Measurements from ENCODE around the gene ZNF487.
"Not testable (repeated sequence)": the region's sequence is repeated elsewhere in the genome, so short reads cannot be mapped to it uniquely, and the experiment has no call there.

ZNF487 gene

DNA sequence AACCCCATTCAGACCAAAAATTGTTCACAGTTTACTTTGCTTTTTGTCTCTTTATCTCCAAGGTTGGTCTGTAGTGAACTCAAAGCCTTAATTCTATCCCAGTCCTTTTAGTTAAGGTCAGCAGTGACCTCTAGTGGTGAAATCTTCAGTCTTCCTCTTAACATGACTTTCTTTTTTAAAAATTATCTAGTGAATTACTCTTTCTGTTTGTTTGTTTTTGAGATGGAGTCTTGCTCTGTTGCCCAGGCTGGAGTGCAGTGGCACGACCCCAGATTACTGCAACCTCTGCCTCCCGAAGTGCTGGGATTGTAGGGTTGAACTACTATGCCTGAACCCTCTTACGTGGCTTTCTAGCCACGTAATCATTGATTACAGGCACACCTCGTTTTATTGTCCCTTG lies 25.0 kb downstream of the ZNF487 start:
- Histone ChIP-seq H3K36me3 (ENCODE audit: control insufficient read depth in 2 of 2, insufficient read depth in 1 of 2, low read length in 2 of 2) (no peaks in the 10 kb centered on the region), H3K27ac (ENCODE audit: extremely low read depth, low read depth, low read length) (no peak overlapping the region), H3K4me3 (ENCODE audit: low read depth, low read length) (no peak overlapping the region), H3K4me1 (ENCODE audit: control insufficient read depth, insufficient read depth, low read length) (no peaks in the 10 kb centered on the region), H3K9me3 (ENCODE audit: control insufficient read depth, insufficient read depth, low read depth, low read length) (no peaks in the 10 kb centered on the region)
- CTCF ChIA-PET, result interaction anchor here (0.5 to 2.3 kb wide), 7 partner anchors 25 to 271 kb away, joined by 3 to 17 read pairs (median 5); partner anchors contain the start of gene ZNF487
- POLR2A ChIA-PET, result no interaction called here
- TF ChIP-seq, protein P1, sequence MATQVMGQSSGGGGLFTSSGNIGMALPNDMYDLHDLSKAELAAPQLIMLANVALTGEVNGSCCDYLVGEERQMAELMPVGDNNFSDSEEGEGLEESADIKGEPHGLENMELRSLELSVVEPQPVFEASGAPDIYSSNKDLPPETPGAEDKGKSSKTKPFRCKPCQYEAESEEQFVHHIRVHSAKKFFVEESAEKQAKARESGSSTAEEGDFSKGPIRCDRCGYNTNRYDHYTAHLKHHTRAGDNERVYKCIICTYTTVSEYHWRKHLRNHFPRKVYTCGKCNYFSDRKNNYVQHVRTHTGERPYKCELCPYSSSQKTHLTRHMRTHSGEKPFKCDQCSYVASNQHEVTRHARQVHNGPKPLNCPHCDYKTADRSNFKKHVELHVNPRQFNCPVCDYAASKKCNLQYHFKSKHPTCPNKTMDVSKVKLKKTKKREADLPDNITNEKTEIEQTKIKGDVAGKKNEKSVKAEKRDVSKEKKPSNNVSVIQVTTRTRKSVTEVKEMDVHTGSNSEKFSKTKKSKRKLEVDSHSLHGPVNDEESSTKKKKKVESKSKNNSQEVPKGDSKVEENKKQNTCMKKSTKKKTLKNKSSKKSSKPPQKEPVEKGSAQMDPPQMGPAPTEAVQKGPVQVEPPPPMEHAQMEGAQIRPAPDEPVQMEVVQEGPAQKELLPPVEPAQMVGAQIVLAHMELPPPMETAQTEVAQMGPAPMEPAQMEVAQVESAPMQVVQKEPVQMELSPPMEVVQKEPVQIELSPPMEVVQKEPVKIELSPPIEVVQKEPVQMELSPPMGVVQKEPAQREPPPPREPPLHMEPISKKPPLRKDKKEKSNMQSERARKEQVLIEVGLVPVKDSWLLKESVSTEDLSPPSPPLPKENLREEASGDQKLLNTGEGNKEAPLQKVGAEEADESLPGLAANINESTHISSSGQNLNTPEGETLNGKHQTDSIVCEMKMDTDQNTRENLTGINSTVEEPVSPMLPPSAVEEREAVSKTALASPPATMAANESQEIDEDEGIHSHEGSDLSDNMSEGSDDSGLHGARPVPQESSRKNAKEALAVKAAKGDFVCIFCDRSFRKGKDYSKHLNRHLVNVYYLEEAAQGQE (tag by site-specific recombination; IDR thresholded peaks at IDR 0.05), result no peak
- TF ChIP-seq ZNF121 (tag by site-specific recombination; IDR thresholded peaks at IDR 0.05) (peak; percentile 91), ZNF140 (tag by site-specific recombination; IDR thresholded peaks at IDR 0.05) (no peak), ZNF404 (tag by site-specific recombination; IDR thresholded peaks at IDR 0.05) (no peak), ZNF133 (tag by site-specific recombination; IDR thresholded peaks at IDR 0.05) (no peak), ZBTB48 (tag by site-specific recombination; IDR thresholded peaks at IDR 0.05) (no peak), ZNF549 (tag by site-specific recombination; IDR thresholded peaks at IDR 0.05) (no peak), GLIS2 (tag by site-specific recombination; IDR thresholded peaks at IDR 0.05) (no peak), ZNF558 (tag by site-specific recombination; IDR thresholded peaks at IDR 0.05) (no peak), ZNF701 (tag by site-specific recombination; IDR thresholded peaks at IDR 0.05) (no peak), ZFP37 (tag by site-specific recombination; IDR thresholded peaks at IDR 0.05) (no peak), PRDM1 (tag by site-specific recombination; IDR thresholded peaks at IDR 0.05) (no peak), ZNF529 (tag by site-specific recombination; IDR thresholded peaks at IDR 0.05; ENCODE audit: insufficient replicate concordance) (no peak), ZNF654 (tag by site-specific recombination; IDR thresholded peaks at IDR 0.05; ENCODE audit: low read depth) (peak; percentile 95), ZBTB1 (tag by site-specific recombination; IDR thresholded peaks at IDR 0.05) (no peak), ZNF302 (tag by site-specific recombination; IDR thresholded peaks at IDR 0.05; ENCODE audit: low read depth) (no peak)
- TF ChIP-seq, protein P2, sequence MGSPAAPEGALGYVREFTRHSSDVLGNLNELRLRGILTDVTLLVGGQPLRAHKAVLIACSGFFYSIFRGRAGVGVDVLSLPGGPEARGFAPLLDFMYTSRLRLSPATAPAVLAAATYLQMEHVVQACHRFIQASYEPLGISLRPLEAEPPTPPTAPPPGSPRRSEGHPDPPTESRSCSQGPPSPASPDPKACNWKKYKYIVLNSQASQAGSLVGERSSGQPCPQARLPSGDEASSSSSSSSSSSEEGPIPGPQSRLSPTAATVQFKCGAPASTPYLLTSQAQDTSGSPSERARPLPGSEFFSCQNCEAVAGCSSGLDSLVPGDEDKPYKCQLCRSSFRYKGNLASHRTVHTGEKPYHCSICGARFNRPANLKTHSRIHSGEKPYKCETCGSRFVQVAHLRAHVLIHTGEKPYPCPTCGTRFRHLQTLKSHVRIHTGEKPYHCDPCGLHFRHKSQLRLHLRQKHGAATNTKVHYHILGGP (tag by site-specific recombination; IDR thresholded peaks at IDR 0.05), result no peak
- TF ChIP-seq, protein P3, sequence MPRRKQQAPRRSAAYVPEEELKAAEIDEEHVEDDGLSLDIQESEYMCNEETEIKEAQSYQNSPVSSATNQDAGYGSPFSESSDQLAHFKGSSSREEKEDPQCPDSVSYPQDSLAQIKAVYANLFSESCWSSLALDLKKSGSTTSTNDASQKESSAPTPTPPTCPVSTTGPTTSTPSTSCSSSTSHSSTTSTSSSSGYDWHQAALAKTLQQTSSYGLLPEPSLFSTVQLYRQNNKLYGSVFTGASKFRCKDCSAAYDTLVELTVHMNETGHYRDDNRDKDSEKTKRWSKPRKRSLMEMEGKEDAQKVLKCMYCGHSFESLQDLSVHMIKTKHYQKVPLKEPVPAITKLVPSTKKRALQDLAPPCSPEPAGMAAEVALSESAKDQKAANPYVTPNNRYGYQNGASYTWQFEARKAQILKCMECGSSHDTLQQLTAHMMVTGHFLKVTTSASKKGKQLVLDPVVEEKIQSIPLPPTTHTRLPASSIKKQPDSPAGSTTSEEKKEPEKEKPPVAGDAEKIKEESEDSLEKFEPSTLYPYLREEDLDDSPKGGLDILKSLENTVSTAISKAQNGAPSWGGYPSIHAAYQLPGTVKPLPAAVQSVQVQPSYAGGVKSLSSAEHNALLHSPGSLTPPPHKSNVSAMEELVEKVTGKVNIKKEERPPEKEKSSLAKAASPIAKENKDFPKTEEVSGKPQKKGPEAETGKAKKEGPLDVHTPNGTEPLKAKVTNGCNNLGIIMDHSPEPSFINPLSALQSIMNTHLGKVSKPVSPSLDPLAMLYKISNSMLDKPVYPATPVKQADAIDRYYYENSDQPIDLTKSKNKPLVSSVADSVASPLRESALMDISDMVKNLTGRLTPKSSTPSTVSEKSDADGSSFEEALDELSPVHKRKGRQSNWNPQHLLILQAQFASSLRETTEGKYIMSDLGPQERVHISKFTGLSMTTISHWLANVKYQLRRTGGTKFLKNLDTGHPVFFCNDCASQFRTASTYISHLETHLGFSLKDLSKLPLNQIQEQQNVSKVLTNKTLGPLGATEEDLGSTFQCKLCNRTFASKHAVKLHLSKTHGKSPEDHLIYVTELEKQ (tag by site-specific recombination; IDR thresholded peaks at IDR 0.05; ENCODE audit: borderline replicate concordance), result no peak
- TF ChIP-seq, protein P4, sequence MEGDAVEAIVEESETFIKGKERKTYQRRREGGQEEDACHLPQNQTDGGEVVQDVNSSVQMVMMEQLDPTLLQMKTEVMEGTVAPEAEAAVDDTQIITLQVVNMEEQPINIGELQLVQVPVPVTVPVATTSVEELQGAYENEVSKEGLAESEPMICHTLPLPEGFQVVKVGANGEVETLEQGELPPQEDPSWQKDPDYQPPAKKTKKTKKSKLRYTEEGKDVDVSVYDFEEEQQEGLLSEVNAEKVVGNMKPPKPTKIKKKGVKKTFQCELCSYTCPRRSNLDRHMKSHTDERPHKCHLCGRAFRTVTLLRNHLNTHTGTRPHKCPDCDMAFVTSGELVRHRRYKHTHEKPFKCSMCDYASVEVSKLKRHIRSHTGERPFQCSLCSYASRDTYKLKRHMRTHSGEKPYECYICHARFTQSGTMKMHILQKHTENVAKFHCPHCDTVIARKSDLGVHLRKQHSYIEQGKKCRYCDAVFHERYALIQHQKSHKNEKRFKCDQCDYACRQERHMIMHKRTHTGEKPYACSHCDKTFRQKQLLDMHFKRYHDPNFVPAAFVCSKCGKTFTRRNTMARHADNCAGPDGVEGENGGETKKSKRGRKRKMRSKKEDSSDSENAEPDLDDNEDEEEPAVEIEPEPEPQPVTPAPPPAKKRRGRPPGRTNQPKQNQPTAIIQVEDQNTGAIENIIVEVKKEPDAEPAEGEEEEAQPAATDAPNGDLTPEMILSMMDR (tag by site-specific recombination; IDR thresholded peaks at IDR 0.05), result peak; percentile 60
- TF ChIP-seq, protein P5, sequence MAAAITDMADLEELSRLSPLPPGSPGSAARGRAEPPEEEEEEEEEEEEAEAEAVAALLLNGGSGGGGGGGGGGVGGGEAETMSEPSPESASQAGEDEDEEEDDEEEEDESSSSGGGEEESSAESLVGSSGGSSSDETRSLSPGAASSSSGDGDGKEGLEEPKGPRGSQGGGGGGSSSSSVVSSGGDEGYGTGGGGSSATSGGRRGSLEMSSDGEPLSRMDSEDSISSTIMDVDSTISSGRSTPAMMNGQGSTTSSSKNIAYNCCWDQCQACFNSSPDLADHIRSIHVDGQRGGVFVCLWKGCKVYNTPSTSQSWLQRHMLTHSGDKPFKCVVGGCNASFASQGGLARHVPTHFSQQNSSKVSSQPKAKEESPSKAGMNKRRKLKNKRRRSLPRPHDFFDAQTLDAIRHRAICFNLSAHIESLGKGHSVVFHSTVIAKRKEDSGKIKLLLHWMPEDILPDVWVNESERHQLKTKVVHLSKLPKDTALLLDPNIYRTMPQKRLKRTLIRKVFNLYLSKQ (tag by site-specific recombination; IDR thresholded peaks at IDR 0.05; ENCODE audit: borderline replicate concordance), result no peak
- TF ChIP-seq, protein P6, sequence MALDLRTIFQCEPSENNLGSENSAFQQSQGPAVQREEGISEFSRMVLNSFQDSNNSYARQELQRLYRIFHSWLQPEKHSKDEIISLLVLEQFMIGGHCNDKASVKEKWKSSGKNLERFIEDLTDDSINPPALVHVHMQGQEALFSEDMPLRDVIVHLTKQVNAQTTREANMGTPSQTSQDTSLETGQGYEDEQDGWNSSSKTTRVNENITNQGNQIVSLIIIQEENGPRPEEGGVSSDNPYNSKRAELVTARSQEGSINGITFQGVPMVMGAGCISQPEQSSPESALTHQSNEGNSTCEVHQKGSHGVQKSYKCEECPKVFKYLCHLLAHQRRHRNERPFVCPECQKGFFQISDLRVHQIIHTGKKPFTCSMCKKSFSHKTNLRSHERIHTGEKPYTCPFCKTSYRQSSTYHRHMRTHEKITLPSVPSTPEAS (tag by site-specific recombination; IDR thresholded peaks at IDR 0.05), result no peak

DNA sequence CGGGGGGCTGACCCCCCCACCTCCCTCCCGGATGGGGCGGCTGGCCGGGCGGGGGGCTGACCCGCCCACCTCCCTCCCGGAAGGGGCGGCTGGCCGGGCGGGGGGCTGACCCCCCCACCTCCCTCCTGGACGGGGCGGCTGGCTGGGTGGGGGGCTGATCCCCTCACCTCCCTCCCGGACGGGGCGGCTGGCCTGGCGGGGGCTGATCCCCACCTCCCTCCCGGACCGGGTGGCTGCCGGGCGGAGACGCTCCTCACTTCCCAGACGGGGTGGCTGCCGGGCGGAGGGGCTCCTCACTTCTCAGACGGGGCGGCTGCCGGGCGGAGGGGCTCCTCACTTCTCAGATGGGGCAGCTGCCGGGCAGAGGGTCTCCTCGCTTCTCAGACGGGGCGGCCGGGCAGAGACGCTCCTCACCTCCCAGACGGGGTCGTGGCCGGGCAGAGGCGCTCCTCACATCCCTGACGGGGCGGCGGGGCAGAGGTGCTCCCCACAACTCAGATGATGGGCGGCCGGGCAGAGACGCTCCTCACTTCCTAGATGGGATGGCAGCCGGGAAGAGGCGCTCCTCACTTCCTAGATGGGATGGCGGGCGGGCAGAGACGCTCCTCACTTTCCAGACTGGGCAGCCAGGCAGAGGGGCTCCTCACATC lies 28.3 kb downstream of the ZNF487 start:
- H3K4me1 ChIP-seq (ENCODE audit: control insufficient read depth, insufficient read depth, low read length); CTCF ChIA-PET: not testable (repeated sequence)

More for the DNA sequence above, 28.3 kb downstream of the ZNF487 start:
- H3K4me3 ChIP-seq (ENCODE audit: low read depth, low read length); H3K9me3 ChIP-seq (ENCODE audit: control insufficient read depth, insufficient read depth, low read depth, low read length); POLR2A ChIA-PET; H3K27ac ChIP-seq (ENCODE audit: extremely low read depth, low read depth, low read length); H3K36me3 ChIP-seq (ENCODE audit: control insufficient read depth in 2 of 2, insufficient read depth in 1 of 2, low read length in 2 of 2): not testable (repeated sequence)

Data from HEK293 (cell line).